Nucleus accumbens (tissue), 56 donors: ENCODE measurements around the gene ADTRP.
A peak's percentile ranks its signal among the peaks of the same experiment; 100 is the strongest.

ENCODE experiments used
- DNase-seq, 56 donors: peaks; one replicate each; lab custom pipeline; 2025; lab: John Stamatoyannopoulos, UW

ADTRP gene

GRCh38 chr6:11761744-11762620 lies 16.6 kb downstream of the ADTRP start:
- DNase-seq, result no peak

GRCh38 chr6:11760015-11760473 lies 18.6 kb downstream of the ADTRP start:
- no peak for DNase-seq

- no peak for DNase-seq
Observed at GRCh38 chr6:11758878-11759277, 19.7 kb downstream of the ADTRP start.

- DNase-seq, result no peak
Observed at GRCh38 chr6:11756726-11757125, 21.9 kb downstream of the ADTRP start.

- no peak for DNase-seq
Observed at GRCh38 chr6:11756292-11756691, 22.3 kb downstream of the ADTRP start.

GRCh38 chr6:11755725-11756124 lies 22.9 kb downstream of the ADTRP start:
- no peak for DNase-seq

GRCh38 chr6:11754625-11755271 lies 23.9 kb downstream of the ADTRP start:
- no peak for DNase-seq

- DNase-seq, result no peak
Observed at GRCh38 chr6:11753798-11754197, 24.8 kb downstream of the ADTRP start.

- no peak for DNase-seq
Observed at GRCh38 chr6:11752360-11752759, 26.2 kb downstream of the ADTRP start.

- DNase-seq, result no peak
Observed at GRCh38 chr6:11750682-11751081, 27.9 kb downstream of the ADTRP start.

GRCh38 chr6:11748591-11749210 lies 29.9 kb downstream of the ADTRP start:
- DNase-seq, result no peak

GRCh38 chr6:11747021-11747420 lies 31.6 kb downstream of the ADTRP start:
- no peak for DNase-seq

- peak in 3 of 56 donors; percentile 2 to 12 (median 2) for DNase-seq
Observed at GRCh38 chr6:11744753-11745152, 33.9 kb downstream of the ADTRP start.

- DNase-seq, result no peak
Observed at GRCh38 chr6:11744101-11744500, 34.5 kb downstream of the ADTRP start.

GRCh38 chr6:11740875-11741274 lies 37.7 kb downstream of the ADTRP start:
- no peak for DNase-seq

GRCh38 chr6:11738661-11739375 lies 39.8 kb downstream of the ADTRP start:
- DNase-seq, result no peak

GRCh38 chr6:11738234-11738633 lies 40.4 kb downstream of the ADTRP start:
- no peak for DNase-seq

- DNase-seq, result no peak
Observed at GRCh38 chr6:11736601-11737000, 42.0 kb downstream of the ADTRP start.

GRCh38 chr6:11734861-11735613 lies 43.6 kb downstream of the ADTRP start:
- no peak for DNase-seq

- DNase-seq, result peak in 29 of 56 donors; percentile 1 to 57 (median 13)
Observed at GRCh38 chr6:11732036-11732631, 46.5 kb downstream of the ADTRP start.
